OCI-LY1 (cell line): ENCODE measurements around the gene GMIP.

ENCODE experiments used
- H2AFZ ChIP-seq: fragments of 200-600 bp; sonication (generic), shearing (Covaris generic); 2 replicates; pipeline ENCODE4 v1.6.0; 2014; ENCODE audit warnings: antibody characterized with exemption, mild to moderate bottlenecking, low read length
- H3F3A ChIP-seq: fragments of 200-600 bp; sonication (generic), shearing (Covaris generic); 2 replicates; pipeline ENCODE4 v1.6.0; 2014; ENCODE audit warnings: mild to moderate bottlenecking, antibody characterized with exemption, low read length, moderate library complexity; ENCODE audit not compliant: insufficient read depth
- H3K27ac ChIP-seq: fragments of 200-600 bp; sonication (generic); 2 replicates; pipeline ENCODE4 v1.5.1; 2014; ENCODE audit warnings: low read length, mixed run types, mild to moderate bottlenecking, low read depth; ENCODE audit not compliant: poor library complexity, severe bottlenecking
- H3K27me3 ChIP-seq: fragments of 200-600 bp; sonication (generic); 2 replicates; pipeline ENCODE4 v1.6.0; 2014; ENCODE audit warnings: antibody characterized with exemption, mild to moderate bottlenecking, low read length, moderate library complexity; ENCODE audit not compliant: insufficient read depth
- H3K36me3 ChIP-seq: fragments of 200-600 bp; sonication (generic); 2 replicates; pipeline ENCODE4 v1.6.1; 2014; ENCODE audit warnings: mild to moderate bottlenecking, antibody characterized with exemption, low read length, moderate library complexity, mixed read lengths; ENCODE audit not compliant: insufficient read depth
- H3K4me1 ChIP-seq: fragments of 200-600 bp; sonication (generic); 2 replicates; pipeline ENCODE4 v1.5.1; 2014; ENCODE audit warnings: mild to moderate bottlenecking, low read length, moderate library complexity; ENCODE audit not compliant: insufficient read depth, severe bottlenecking
- H3K4me2 ChIP-seq: fragments of 200-600 bp; sonication (generic), shearing (Covaris generic); 2 replicates; pipeline ENCODE4 v1.6.1; 2014; ENCODE audit warnings: low read length
- H3K4me3 ChIP-seq: fragments of 200-600 bp; sonication (generic); 2 replicates; pipeline ENCODE4 v1.5.1; 2014; ENCODE audit warnings: low read length, low read depth, mild to moderate bottlenecking, mixed read lengths; ENCODE audit not compliant: poor library complexity, severe bottlenecking
- H3K79me2 ChIP-seq: fragments of 200-600 bp; shearing (Covaris generic); 2 replicates; pipeline ENCODE4 v1.6.1; 2016; ENCODE audit warnings: mixed run types, low read length, mixed read lengths; ENCODE audit not compliant: insufficient read depth
- H3K9ac ChIP-seq: fragments of 200-600 bp; sonication (generic), shearing (Covaris generic); 2 replicates; pipeline ENCODE4 v1.6.1; 2014; ENCODE audit warnings: mild to moderate bottlenecking, low read length, mixed read lengths
- H3K9me2 ChIP-seq: fragments of 200-600 bp; sonication (generic), shearing (Covaris generic); 2 replicates; pipeline ENCODE4 v1.6.1; 2014; ENCODE audit warnings: low read depth, mild to moderate bottlenecking, low read length, mixed read lengths
- H3K9me3 ChIP-seq: fragments of 200-600 bp; shearing (Covaris generic); 2 replicates; pipeline ENCODE4 v1.6.1; 2014; ENCODE audit warnings: low read length, mixed read lengths
- H4K20me1 ChIP-seq: fragments of 200-600 bp; sonication (generic), shearing (Covaris generic); 2 replicates; pipeline ENCODE4 v1.6.0; 2016; ENCODE audit warnings: mild to moderate bottlenecking, low read length; ENCODE audit not compliant: insufficient read depth
- CTCF ChIP-seq: fragments of 200-600 bp; sonication (generic), shearing (Covaris generic); IDR thresholded peaks from 2 replicates; pipeline ENCODE4 v1.5.1; 2017; ENCODE audit warnings: mild to moderate bottlenecking, antibody characterized with exemption, low read length, moderate library complexity, mixed read lengths
- EZH2 ChIP-seq: fragments of 200-600 bp; sonication (generic), shearing (Covaris generic); IDR thresholded peaks from 2 replicates; pipeline ENCODE4 v1.8.0; 2017; ENCODE audit warnings: borderline replicate concordance, mixed run types, mild to moderate bottlenecking, antibody characterized with exemption, low read length, moderate library complexity, mixed read lengths

The GMIP gene

GRCh38 chr19:19657397-19657783, 13.9 kb upstream of the GMIP start:
- no peak overlapping the region for H3K9ac ChIP-seq
- H3K79me2 ChIP-seq = peaks cover 20% of the 10 kb centered on the region
- peaks cover 14% of the 10 kb centered on the region for H3K4me1 ChIP-seq
- no peaks in the 10 kb centered on the region for H3K9me3 ChIP-seq
- no peak overlapping the region for H3K4me3 ChIP-seq
- TF ChIP-seq EZH2 = no peak
- TF ChIP-seq CTCF = no peak
- H3K27me3 ChIP-seq = no peaks in the 10 kb centered on the region
- no peak overlapping the region for H2AFZ ChIP-seq
- H3F3A ChIP-seq = no peaks in the 10 kb centered on the region
- no peak overlapping the region for H3K4me2 ChIP-seq
- H3K27ac ChIP-seq = no peak overlapping the region
- no peaks in the 10 kb centered on the region for H3K9me2 ChIP-seq
- peaks cover 87% of the 10 kb centered on the region for H3K36me3 ChIP-seq
- no peaks in the 10 kb centered on the region for H4K20me1 ChIP-seq

GRCh38 chr19:19656451-19657396, 13.3 kb upstream of the GMIP start:
- Histone ChIP-seq H3K9me3 (no peaks in the 10 kb centered on the region), H3K4me3 (no peak overlapping the region), H3K27me3 (no peaks in the 10 kb centered on the region), H3K4me2 (no peak overlapping the region), H4K20me1 (no peaks in the 10 kb centered on the region), H2AFZ (no peak overlapping the region), H3F3A (no peaks in the 10 kb centered on the region), H3K4me1 (peaks cover 10% of the 10 kb centered on the region), H3K27ac (no peak overlapping the region), H3K36me3 (peaks cover 94% of the 10 kb centered on the region), H3K79me2 (peaks cover 13% of the 10 kb centered on the region), H3K9ac (no peak overlapping the region), H3K9me2 (no peaks in the 10 kb centered on the region)
- TF ChIP-seq CTCF = no peak
- TF ChIP-seq EZH2 = no peak

GRCh38 chr19:19655641-19656343, 12.3 kb upstream of the GMIP start:
- Histone ChIP-seq H4K20me1 (no peaks in the 10 kb centered on the region), H3K27me3 (no peaks in the 10 kb centered on the region)
- TF ChIP-seq EZH2 = no peak
- TF ChIP-seq CTCF = no peak

More at GRCh38 chr19:19655641-19656343, 12.3 kb upstream of the GMIP start:
- Histone ChIP-seq H3K4me3 (no peak overlapping the region), H3K36me3 (peaks cover 95% of the 10 kb centered on the region), H3F3A (no peaks in the 10 kb centered on the region), H3K9me3 (no peaks in the 10 kb centered on the region), H3K4me2 (no peak overlapping the region), H2AFZ (no peak overlapping the region), H3K79me2 (peaks cover 5% of the 10 kb centered on the region), H3K27ac (no peak overlapping the region), H3K9ac (no peak overlapping the region), H3K9me2 (no peaks in the 10 kb centered on the region), H3K4me1 (peaks cover under 1% of the 10 kb centered on the region)
